Endodermal cell (in vitro differentiated cells): ENCODE data around the gene CFAP74. TPM values are rescaled to one million over a fixed set of nuclear protein-coding genes. Genes with fewer than 3 reads are reported as not detected.

Experiments used
- DNase-seq: peaks from one replicate; pipeline ENCODE4 v3.0.0-alpha.2; 2017
- H3K27ac ChIP-seq: 2 replicates; pipeline ENCODE4 v1.5.1; 2013; ENCODE audit warnings: mild to moderate bottlenecking, low read depth, low read length, moderate library complexity
- H3K27me3 ChIP-seq: 2 replicates; pipeline ENCODE4 v1.6.1; 2013; ENCODE audit warnings: mild to moderate bottlenecking, low read length, moderate library complexity; ENCODE audit not compliant: insufficient read depth, control insufficient read depth, poor library complexity, severe bottlenecking
- H3K36me3 ChIP-seq: 2 replicates; pipeline ENCODE4 v1.7.0; 2013; ENCODE audit warnings: mild to moderate bottlenecking, low read length, moderate library complexity; ENCODE audit not compliant: control insufficient read depth, insufficient read depth
- H3K4me1 ChIP-seq: one replicate; pipeline ENCODE4 v1.7.0; 2013; ENCODE audit warnings: low read length; ENCODE audit not compliant: control insufficient read depth, insufficient read depth
- H3K4me3 ChIP-seq: 2 replicates; pipeline ENCODE4 v1.5.1; 2013; ENCODE audit warnings: mild to moderate bottlenecking, low read length, moderate library complexity
- H3K9ac ChIP-seq: 2 replicates; pipeline ENCODE4 v1.6.1; 2013; ENCODE audit warnings: mild to moderate bottlenecking, low read length, moderate library complexity; ENCODE audit not compliant: poor library complexity, severe bottlenecking; ENCODE audit errors: extremely low read depth
- H3K9me3 ChIP-seq: 2 replicates; pipeline ENCODE4 v1.6.1; 2013; ENCODE audit warnings: mild to moderate bottlenecking, low read length, moderate library complexity; ENCODE audit not compliant: control insufficient read depth
- H3K27ac Mint-ChIP-seq: 2 replicates; pipeline ENCODE4 v1.8.0; 2020; ENCODE audit warnings: mixed read lengths
- H3K27me3 Mint-ChIP-seq: 2 replicates; pipeline ENCODE4 v1.8.0; 2021; ENCODE audit warnings: mild to moderate bottlenecking, mixed read lengths; ENCODE audit not compliant: insufficient read depth
- H3K36me3 Mint-ChIP-seq: 2 replicates; pipeline ENCODE4 v1.8.0; 2020; ENCODE audit warnings: low read depth, mixed read lengths
- H3K4me1 Mint-ChIP-seq: 2 replicates; pipeline ENCODE4 v1.8.0; 2020; ENCODE audit warnings: mixed read lengths
- H3K4me3 Mint-ChIP-seq: 2 replicates; pipeline ENCODE4 v1.8.0; 2020; ENCODE audit warnings: mild to moderate bottlenecking, moderate library complexity, mixed read lengths
- H3K9me3 Mint-ChIP-seq: 2 replicates; pipeline ENCODE4 v1.8.0; 2020; ENCODE audit warnings: mild to moderate bottlenecking, mixed read lengths
- WGBS, 2 experiments: methylation state at CpG; one replicate each; pipeline versions ENCODE4 v1.1.5 to v1.1.7; 2013; ENCODE audit warnings: missing lambda C conversion rate in 2 of 2, mixed read lengths in 1 of 2; ENCODE audit not compliant: insufficient coverage in 1 of 2, insufficient read length in 1 of 2; 5-methylcytosine and 5-hydroxymethylcytosine counted together
- long read RNA-seq, 4 experiments: library from polyadenylated mRNA in 2 of 4; library from RNA in 1 of 4; library from capped mRNA in 1 of 4; stranded (forward) in 3 of 4; unstranded in 1 of 4; transcript quantifications; one replicate each; pipeline ENCODE4 v2.0.0, GENCODE V29; 2020 to 2021; ENCODE audit warnings: inconsistent platforms in 1 of 4
- polyA plus RNA-seq, 2 experiments: library from polyadenylated mRNA; stranded (reverse); fragments of 50-300 nt; gene quantifications; one replicate each; pipeline ENCODE4 v1.2.3, GENCODE V29; 2013
- total RNA-seq, 2 donors: library from RNA; stranded (reverse); fragmentation: NEBNext Ultra II Directional in 1 of 2; extraction: Animal tissue kit (Norgen Biotek cat#: 25700) in 1 of 2; gene quantifications; 2 replicates in 1 of 2; 3 replicates in 1 of 2; pipeline ENCODE4 v1.2.1, GENCODE V29; 2021
- TF ChIP-seq, protein P1 (sequence below): fragments of 200-600 bp; sonication (generic); conservative IDR thresholded peaks from 2 replicates; pipeline ENCODE4 v1.5.0; 2021; ENCODE audit warnings: antibody characterized with exemption, mild to moderate bottlenecking

The CFAP74 gene, protein sequence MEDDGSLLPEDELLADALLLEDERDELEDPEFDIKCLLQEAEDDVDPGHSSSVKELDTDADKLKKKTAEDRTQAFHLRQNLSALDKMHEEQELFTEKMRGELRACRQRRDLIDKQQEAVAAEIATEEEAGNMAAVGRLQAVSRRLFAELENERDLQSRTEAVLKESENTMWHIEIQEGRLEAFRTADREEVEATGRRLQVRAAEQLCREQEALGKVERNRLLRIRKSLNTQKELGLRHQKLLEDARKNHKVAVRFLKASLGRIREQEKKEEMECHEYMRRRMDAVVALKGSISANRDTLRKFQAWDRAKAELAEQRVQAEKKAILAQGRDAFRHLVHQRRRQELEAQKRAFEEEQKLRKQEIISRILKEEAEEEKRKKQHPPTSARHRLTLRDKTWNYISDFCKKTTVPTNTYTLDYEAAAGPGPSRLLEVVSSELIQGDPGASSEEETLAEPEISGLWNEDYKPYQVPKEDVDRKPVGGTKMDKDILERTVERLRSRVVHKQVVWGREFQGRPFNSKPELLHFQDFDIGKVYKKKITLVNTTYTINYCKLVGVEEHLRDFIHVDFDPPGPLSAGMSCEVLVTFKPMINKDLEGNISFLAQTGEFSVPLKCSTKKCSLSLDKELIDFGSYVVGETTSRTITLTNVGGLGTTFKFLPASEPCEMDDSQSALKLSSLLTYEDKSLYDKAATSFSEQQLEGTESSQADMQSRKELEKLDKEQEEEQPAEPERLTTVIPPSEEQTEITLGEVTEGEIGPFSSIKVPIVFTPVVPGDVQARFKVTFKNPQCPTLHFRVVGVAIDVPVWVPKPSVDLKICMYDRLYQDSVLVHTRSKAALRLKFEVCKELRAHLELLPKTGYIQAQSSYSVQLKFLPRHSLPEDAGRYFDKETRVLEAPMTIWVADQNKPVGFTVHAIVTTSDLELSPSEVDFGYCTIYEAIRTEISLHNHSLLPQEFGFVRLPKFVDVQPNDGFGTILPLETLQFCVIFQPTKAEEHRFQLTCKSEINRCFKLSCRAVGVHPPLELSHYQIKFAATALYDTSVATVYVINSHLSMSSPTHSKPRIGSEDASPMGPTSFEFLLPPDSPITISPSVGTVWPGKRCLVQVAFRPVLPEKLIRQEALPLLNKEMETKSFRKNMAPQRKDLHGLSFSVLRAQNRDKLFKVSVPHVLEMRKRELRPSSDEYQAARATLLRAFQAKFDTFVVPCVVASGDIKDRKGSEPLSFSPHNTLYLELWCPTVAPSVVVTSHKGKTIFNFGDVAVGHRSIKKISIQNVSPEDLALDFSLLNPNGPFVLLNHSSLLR (N-terminal part only)
- total RNA-seq = under 1 TPM; 0.58 to 0.75 TPM
- 1.4 TPM for polyA plus RNA-seq (2013, experiment 1 of 2)
- 0.79 TPM for polyA plus RNA-seq (2013, experiment 2 of 2)
- long read RNA-seq, experiment 1 = 0 reads
- long read RNA-seq, experiment 2, partial matches to known transcripts = 0 of 1 reads
- long read RNA-seq, experiment 2, other reads (novel, unspliced or antisense) = 1 of 1 reads
- long read RNA-seq, experiment 3 = 0 reads
- long read RNA-seq, experiment 4 = 0 reads

DNA sequence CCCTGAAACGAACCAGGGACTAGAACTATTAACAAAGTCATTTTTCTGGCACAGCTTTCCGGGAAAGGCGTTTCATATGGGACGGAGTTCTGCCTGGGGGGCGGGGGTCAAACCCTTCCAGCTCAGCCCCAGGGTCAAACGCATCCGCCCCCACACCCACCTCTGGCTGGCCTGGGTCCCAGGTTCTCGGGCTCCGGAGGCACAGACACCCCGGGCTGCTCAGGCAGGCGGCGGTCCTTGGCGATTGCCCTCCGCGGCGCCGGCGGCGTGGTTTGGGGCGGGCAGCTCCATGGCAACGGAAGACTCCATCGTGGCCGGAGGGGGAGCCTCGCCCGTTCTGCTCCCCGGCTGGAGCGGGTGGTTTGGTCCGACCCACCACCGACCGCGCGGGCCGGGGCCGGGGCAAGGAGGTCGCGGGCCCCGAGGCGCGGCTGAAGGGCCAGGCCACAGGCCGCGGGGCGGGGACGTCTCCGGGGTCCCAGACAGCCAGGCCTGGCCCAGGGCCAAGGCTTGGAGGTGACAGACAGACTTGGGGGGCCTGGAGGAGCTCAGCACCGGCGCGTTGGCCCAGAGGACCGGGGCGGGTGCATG lies at the start of gene CFAP74:
TSS of gene CFAP74 (minus strand) at position 246 of the 591 bp plus-strand sequence. CDS start 12,830 bp downstream, outside the sequence.
- no peaks in the 10 kb centered on the region for H3K4me1 Mint-ChIP-seq
- H3K36me3 ChIP-seq = no peaks in the 10 kb centered on the region
- H3K27me3 Mint-ChIP-seq = peaks cover 2% of the 10 kb centered on the region
- H3K27me3 ChIP-seq = peaks cover 6% of the 10 kb centered on the region
- no peak within 1 kb of the TSS for H3K27ac Mint-ChIP-seq
- H3K9ac ChIP-seq = peak within 1 kb of the TSS; percentile 11
- TF ChIP-seq, protein P1, sequence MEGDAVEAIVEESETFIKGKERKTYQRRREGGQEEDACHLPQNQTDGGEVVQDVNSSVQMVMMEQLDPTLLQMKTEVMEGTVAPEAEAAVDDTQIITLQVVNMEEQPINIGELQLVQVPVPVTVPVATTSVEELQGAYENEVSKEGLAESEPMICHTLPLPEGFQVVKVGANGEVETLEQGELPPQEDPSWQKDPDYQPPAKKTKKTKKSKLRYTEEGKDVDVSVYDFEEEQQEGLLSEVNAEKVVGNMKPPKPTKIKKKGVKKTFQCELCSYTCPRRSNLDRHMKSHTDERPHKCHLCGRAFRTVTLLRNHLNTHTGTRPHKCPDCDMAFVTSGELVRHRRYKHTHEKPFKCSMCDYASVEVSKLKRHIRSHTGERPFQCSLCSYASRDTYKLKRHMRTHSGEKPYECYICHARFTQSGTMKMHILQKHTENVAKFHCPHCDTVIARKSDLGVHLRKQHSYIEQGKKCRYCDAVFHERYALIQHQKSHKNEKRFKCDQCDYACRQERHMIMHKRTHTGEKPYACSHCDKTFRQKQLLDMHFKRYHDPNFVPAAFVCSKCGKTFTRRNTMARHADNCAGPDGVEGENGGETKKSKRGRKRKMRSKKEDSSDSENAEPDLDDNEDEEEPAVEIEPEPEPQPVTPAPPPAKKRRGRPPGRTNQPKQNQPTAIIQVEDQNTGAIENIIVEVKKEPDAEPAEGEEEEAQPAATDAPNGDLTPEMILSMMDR = no peak
- DNase-seq = peak; percentile 95
- H3K9me3 ChIP-seq = no peaks in the 10 kb centered on the region
- 11 to 13% methylated on average over 21 to 49 of the region's 49 CpGs for WGBS, 2 experiments
- peak within 1 kb of the TSS; percentile 72 for H3K4me3 ChIP-seq
- H3K4me3 Mint-ChIP-seq = peak within 1 kb of the TSS; percentile 43
- H3K4me1 ChIP-seq = no peaks in the 10 kb centered on the region
- H3K36me3 Mint-ChIP-seq = no peaks in the 10 kb centered on the region
- H3K9me3 Mint-ChIP-seq = no peaks in the 10 kb centered on the region
- H3K27ac ChIP-seq = no peak within 1 kb of the TSS

DNA sequence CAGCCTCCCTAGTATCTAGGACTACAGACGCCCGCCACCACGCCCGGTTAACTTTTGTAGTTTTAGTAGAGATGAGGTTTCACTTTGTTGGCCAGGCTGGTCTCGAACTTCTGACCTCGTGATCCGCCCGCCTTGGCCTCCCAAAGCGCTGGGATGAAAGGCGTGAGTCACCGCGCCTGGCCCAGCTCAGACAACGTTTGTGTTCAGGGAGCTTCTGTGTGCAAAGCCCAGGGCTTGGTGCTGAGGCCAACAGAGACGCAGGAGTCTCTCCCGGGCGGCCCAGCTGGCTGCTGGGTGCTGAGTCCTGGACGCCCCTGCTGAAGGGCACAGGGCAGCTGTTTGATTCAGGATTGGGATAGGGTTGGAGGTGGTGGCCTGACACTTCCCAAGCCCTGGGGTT lies 49.6 kb upstream of the CFAP74 start:
- TF ChIP-seq, protein P1 = no peak
- Mint-ChIP-seq H3K9me3 (no peaks in the 10 kb centered on the region), H3K36me3 (peaks cover 27% of the 10 kb centered on the region), H3K27me3 (peaks cover 4% of the 10 kb centered on the region), H3K4me3 (peak overlapping the region; percentile 68), H3K4me1 (peaks cover 9% of the 10 kb centered on the region), H3K27ac (peak overlapping the region; percentile 39)
- 92 to 94% methylated on average over 11 to 17 of the region's 17 CpGs for WGBS, 2 experiments
- no peak for DNase-seq
- H3K9ac ChIP-seq = no peak overlapping the region
- no peak overlapping the region for H3K4me3 ChIP-seq
- no peaks in the 10 kb centered on the region for H3K9me3 ChIP-seq
- H3K27me3 ChIP-seq = peaks cover 9% of the 10 kb centered on the region
- H3K27ac ChIP-seq = no peak overlapping the region
- peaks cover 5% of the 10 kb centered on the region for H3K4me1 ChIP-seq
- H3K36me3 ChIP-seq = peaks cover 13% of the 10 kb centered on the region
